ENCODE results near the gene MAD1L1.

Gene MAD1L1

DNA sequence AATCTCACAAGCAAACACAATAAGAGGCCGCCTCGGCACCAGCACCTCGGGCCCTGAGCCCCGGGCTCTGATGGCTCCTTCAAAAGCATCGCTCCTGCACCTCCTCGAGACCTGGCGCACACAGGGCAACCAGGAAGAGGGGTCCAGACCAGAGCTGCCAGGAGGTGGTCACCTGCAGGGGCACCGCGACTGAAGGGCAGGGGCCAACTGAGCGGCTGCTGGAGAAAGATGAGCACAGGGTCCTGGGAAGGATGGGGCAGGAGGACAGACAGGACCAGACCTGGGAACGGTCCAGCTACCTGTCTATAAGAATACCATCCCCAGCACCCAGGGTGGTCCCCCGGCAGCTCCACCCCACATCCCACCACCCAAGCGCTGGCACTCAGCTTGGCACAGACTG, 20.8 kb downstream of the MAD1L1 start:
- Histone ChIP-seq H3K9me2 (replicated peaks; ENCODE audit: insufficient read depth, low read length) (no peaks in the 10 kb centered on the region), H4K20me1 (ENCODE audit: low read depth, low read length) (no peaks in the 10 kb centered on the region), H3K27me3 (ENCODE audit: low read length) (no peaks in the 10 kb centered on the region), H3K27ac (ENCODE audit: low read depth, low read length) (no peak overlapping the region), H2AFZ (ENCODE audit: low read depth, low read length, severe bottlenecking) (no peak overlapping the region), H3K9ac (ENCODE audit: low read length) (no peak overlapping the region), H3K36me3 (ENCODE audit: low read length) (peaks cover 4% of the 10 kb centered on the region; the same call in 1 of the 2 replicates), H3K4me2 (ENCODE audit: low read depth, low read length, poor library complexity, severe bottlenecking) (no peak overlapping the region), H3F3A (ENCODE audit: insufficient read depth) (no peaks in the 10 kb centered on the region), H3K9me3 (ENCODE audit: insufficient read depth, low read length) (no peaks in the 10 kb centered on the region), H3K79me2 (ENCODE audit: insufficient read depth, low read length) (no peaks in the 10 kb centered on the region), H3K4me3 (ENCODE audit: insufficient read depth, low read length, poor library complexity, severe bottlenecking) (no peak overlapping the region)
- no peak for TF ChIP-seq EZH2phosphoT487 (conservative IDR thresholded peaks at IDR 0.05; ENCODE audit: low read length)
- TF ChIP-seq, protein P1, sequence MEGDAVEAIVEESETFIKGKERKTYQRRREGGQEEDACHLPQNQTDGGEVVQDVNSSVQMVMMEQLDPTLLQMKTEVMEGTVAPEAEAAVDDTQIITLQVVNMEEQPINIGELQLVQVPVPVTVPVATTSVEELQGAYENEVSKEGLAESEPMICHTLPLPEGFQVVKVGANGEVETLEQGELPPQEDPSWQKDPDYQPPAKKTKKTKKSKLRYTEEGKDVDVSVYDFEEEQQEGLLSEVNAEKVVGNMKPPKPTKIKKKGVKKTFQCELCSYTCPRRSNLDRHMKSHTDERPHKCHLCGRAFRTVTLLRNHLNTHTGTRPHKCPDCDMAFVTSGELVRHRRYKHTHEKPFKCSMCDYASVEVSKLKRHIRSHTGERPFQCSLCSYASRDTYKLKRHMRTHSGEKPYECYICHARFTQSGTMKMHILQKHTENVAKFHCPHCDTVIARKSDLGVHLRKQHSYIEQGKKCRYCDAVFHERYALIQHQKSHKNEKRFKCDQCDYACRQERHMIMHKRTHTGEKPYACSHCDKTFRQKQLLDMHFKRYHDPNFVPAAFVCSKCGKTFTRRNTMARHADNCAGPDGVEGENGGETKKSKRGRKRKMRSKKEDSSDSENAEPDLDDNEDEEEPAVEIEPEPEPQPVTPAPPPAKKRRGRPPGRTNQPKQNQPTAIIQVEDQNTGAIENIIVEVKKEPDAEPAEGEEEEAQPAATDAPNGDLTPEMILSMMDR (IDR thresholded peaks at IDR 0.05; ENCODE audit: insufficient read depth, low read length, poor library complexity, severe bottlenecking): no peak

DNA sequence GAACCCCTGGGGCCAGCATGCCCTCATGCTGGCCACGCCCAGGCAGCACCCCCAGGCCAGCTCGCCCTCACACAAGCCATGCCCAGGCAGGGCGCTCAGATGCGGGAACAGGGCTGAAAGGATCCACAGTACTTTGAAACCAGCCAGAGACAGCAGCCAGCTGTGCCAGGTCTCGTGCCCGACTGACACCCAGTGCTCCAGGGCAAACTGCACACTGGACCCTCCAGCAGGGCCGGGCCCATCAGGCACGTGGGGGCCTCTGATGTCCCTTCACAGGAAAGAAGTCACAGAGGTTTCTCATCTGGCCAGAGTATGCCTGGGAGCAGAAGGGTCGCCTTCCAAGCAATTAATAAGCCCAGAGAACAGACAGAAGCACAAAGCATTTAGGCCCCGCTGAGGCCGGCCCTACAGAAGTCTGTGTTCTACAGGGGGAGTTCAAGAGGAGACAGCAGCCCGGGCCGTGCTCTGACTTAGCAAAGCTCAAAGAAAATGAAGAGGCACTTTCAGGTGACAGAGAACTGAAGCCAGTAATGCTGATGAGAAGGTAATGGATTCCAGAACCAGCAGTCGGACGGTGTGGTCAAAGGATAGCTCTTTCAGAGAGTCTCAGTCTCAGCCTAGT, 21.4 kb downstream of the MAD1L1 start:
- H3K27me3 ChIP-seq (ENCODE audit: low read length): no peaks in the 10 kb centered on the region

DNA sequence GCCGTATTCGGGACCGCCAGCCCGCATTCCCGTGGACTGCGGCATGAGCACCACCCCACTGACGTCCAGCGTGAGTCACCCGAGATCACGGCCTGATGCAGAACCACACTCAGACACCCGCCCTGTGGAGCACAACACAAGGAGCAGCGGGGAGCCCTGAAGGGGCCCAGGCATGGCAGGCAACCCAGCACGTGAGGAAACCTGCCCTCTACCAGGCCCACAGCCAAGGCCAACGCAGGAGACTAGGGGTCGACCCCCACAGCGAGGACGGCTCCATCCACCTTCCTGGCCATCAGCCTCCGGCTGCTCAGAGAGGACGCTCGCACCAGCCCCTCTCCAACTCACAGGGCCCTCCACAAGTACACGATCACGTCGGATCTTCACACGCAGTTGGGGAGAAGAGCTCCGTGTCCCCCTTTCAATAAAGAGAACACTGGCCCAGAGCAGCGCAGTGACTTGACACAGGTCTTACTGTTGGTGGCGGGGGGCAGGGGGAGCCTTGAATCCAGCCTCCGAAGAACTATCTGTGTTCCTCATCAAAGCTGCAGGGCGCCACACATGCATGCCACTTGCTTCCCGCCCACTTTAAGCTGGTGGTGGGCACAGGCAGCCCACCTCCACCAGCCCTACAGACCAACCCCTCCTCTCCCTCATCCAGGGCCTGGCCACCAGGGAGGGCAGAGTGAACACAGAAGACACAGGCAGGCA, 22.0 kb downstream of the MAD1L1 start:
- Histone ChIP-seq H2AFZ (ENCODE audit: low read depth, low read length, severe bottlenecking) (no peak overlapping the region), H3K79me2 (ENCODE audit: insufficient read depth, low read length) (no peaks in the 10 kb centered on the region), H3K9me3 (ENCODE audit: insufficient read depth, low read length) (no peaks in the 10 kb centered on the region), H3K4me2 (ENCODE audit: low read depth, low read length, poor library complexity, severe bottlenecking) (no peak overlapping the region), H3K36me3 (ENCODE audit: low read length) (0 out of 2 replicates have a peak, but pooled peaks cover 4% of the 10 kb centered on the region), H3K4me3 (ENCODE audit: insufficient read depth, low read length, poor library complexity, severe bottlenecking) (no peak overlapping the region), H4K20me1 (ENCODE audit: low read depth, low read length) (no peaks in the 10 kb centered on the region), H3K9ac (ENCODE audit: low read length) (no peak overlapping the region), H3K27ac (ENCODE audit: low read depth, low read length) (no peak overlapping the region), H3F3A (ENCODE audit: insufficient read depth) (no peaks in the 10 kb centered on the region), H3K27me3 (ENCODE audit: low read length) (no peaks in the 10 kb centered on the region), H3K9me2 (replicated peaks; ENCODE audit: insufficient read depth, low read length) (no peaks in the 10 kb centered on the region)
- no peak for TF ChIP-seq EZH2phosphoT487 (conservative IDR thresholded peaks at IDR 0.05; ENCODE audit: low read length)
- TF ChIP-seq, protein P1 (IDR thresholded peaks at IDR 0.05; ENCODE audit: insufficient read depth, low read length, poor library complexity, severe bottlenecking): no peak

More for the DNA sequence above, 21.4 kb downstream of the MAD1L1 start:
- Histone ChIP-seq H3K9ac (ENCODE audit: low read length) (no peak overlapping the region), H2AFZ (ENCODE audit: low read depth, low read length, severe bottlenecking) (no peak overlapping the region), H3F3A (ENCODE audit: insufficient read depth) (no peaks in the 10 kb centered on the region), H3K79me2 (ENCODE audit: insufficient read depth, low read length) (no peaks in the 10 kb centered on the region), H4K20me1 (ENCODE audit: low read depth, low read length) (no peaks in the 10 kb centered on the region), H3K9me3 (ENCODE audit: insufficient read depth, low read length) (no peaks in the 10 kb centered on the region), H3K36me3 (ENCODE audit: low read length) (peaks cover 4% of the 10 kb centered on the region; the same call in 1 of the 2 replicates), H3K4me2 (ENCODE audit: low read depth, low read length, poor library complexity, severe bottlenecking) (no peak overlapping the region), H3K9me2 (replicated peaks; ENCODE audit: insufficient read depth, low read length) (no peaks in the 10 kb centered on the region), H3K27ac (ENCODE audit: low read depth, low read length) (no peak overlapping the region), H3K4me3 (ENCODE audit: insufficient read depth, low read length, poor library complexity, severe bottlenecking) (no peak overlapping the region)
- TF ChIP-seq, protein P1 (IDR thresholded peaks at IDR 0.05; ENCODE audit: insufficient read depth, low read length, poor library complexity, severe bottlenecking): no peak
- TF ChIP-seq EZH2phosphoT487 (conservative IDR thresholded peaks at IDR 0.05; ENCODE audit: low read length): no peak
